Measurements from ENCODE around the gene RETNLB. TPM values are rescaled to one million over a fixed set of nuclear protein-coding genes. Genes with fewer than 3 reads are reported as not detected.

Gene RETNLB
- total RNA-seq, 1 experiment from 2014 or later, result not detected

GRCh38 chr3:108719178-108719806 is 37.9 kb downstream of the RETNLB start:
- H3K9me3 Mint-ChIP-seq, result no peaks in the 10 kb centered on the region
- H3K4me1 Mint-ChIP-seq, result no peaks in the 10 kb centered on the region

More at GRCh38 chr3:108719178-108719806, 37.9 kb downstream of the RETNLB start:
- TF ChIP-seq RELA (CRISPR knock-in tag; IDR thresholded peaks at IDR 0.05; ENCODE audit: borderline replicate concordance) (no peak), ZBTB21 (CRISPR knock-in tag; IDR thresholded peaks at IDR 0.05; ENCODE audit: borderline replicate concordance) (no peak), PRDM15 (CRISPR knock-in tag; IDR thresholded peaks at IDR 0.05) (no peak), AFF4 (CRISPR knock-in tag; IDR thresholded peaks at IDR 0.05; ENCODE audit: borderline replicate concordance) (no peak), SMAD4 (CRISPR knock-in tag; IDR thresholded peaks at IDR 0.05) (no peak), FOXP1 (CRISPR knock-in tag; IDR thresholded peaks at IDR 0.05; ENCODE audit: borderline replicate concordance) (no peak), SOX15 (CRISPR knock-in tag; IDR thresholded peaks at IDR 0.05) (no peak), ZNF232 (CRISPR knock-in tag; IDR thresholded peaks at IDR 0.05) (no peak), ATF1 (CRISPR knock-in tag; IDR thresholded peaks at IDR 0.05) (no peak), ZSCAN18 (CRISPR knock-in tag; IDR thresholded peaks at IDR 0.05) (no peak), TCF7 (CRISPR knock-in tag; IDR thresholded peaks at IDR 0.05; ENCODE audit: low read depth) (no peak)
- POLR2A ChIA-PET, result no interaction called here
- no peak overlapping the region for H3K4me3 Mint-ChIP-seq
- no peaks in the 10 kb centered on the region; the same call in 1 of the 2 replicates for H3K27me3 Mint-ChIP-seq (ENCODE audit: low read depth)
- DNase-seq (ENCODE audit: low spot score), result no peak
- no peak for ATAC-seq
- CTCF ChIA-PET, result interaction anchor here (1.6 kb wide), 1 partner anchor 101 kb away, joined by 6 read pairs; no protein-coding TSS in a partner anchor
- no peak overlapping the region for H3K27ac Mint-ChIP-seq
- no peaks in the 10 kb centered on the region for H3K36me3 Mint-ChIP-seq
